Pulmonary artery endothelial cell (primary cell): ENCODE results near the gene KIAA1217. TPM values are rescaled to one million over a fixed set of nuclear protein-coding genes. Genes with fewer than 3 reads are reported as not detected.

Source experiments
- DNase-seq: peaks from one replicate; pipeline ENCODE4 v3.0.0-alpha.2; 2011; ENCODE audit warnings: low read depth, low spot score
- total RNA-seq: library from RNA; depleted of rRNA; stranded (reverse); fragments of >200 nt; gene quantifications from 2 replicates; pipeline ENCODE4 v1.2.3, GENCODE V29; 2014

KIAA1217 gene
- total RNA-seq, 1 donor from 2014 or later = 1.5 TPM

DNA sequence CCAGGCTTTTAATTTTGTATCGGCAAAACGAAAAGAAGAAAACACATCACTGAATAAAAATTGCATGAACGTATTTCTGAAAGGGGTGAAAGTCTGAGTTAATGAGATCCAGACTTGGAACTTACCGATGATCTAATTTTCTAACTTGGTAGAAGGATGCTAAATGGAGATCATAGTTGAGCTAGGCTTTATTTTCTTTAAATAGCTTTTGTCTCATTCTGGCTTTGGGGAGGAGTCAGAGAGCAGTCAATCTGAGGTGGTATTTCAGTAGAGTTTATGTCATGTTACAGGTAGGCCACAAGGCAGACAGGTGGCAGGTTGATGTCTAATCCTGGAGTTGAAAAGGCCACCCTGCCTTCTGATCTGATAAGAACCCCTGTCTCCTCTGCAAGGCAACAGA lies 161.9 kb downstream of the KIAA1217 start:
- DNase-seq = no peak

DNA sequence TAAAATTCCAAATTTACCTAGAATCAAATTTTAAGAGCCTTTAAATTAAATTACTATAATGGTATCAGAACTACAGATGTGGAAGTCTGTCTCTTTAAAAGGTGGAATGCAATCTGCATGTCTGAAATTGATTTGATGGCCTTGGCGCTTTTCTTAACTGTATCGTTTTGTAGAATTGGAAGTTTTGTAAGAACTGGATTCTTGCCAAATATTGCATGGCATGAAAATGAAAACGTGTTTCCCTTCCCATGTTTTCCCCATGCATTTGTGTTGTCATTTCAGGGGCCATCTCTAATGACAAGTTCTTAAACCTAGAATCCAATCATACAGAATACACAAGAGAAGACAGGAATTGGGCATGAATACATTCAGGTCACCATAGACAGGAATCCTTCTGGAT lies 162.5 kb downstream of the KIAA1217 start:
- no peak for DNase-seq

DNA sequence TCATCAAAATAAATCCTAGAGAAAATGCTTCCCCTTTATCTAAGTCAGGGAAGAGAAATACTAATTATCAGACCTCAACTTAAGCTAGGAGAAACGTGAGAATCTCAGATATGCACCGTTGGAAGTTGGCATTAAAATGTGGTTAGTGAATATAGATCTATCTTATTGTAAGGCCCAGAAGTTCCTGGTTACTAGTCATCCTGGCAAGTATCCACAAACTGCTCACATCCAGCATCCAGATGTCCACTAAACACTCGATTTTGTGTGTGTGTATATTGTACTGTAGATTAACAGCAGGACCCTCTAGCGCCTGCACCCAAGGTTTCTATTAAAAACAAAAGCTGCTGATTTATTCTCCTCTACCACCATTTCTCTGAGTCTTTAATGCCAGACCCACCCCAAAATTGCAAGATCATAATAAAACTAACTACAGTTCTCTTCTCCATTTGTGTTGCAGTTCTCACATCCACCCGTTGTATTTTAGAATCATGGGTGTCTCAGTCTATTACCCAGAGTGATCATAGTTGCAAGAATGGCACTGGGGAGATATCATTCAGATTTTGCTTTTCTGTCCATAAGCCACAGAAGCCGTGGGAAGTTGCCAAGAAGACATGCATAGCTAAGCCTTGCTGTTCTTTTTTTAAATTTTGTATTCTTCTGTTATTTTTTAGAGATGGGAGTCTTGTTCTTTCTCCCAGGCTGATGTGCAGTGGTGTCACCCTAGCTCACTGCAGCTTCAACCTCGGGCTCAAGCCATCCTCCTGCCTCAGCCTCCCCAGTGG lies 165.4 kb downstream of the KIAA1217 start:
- no peak for DNase-seq

DNA sequence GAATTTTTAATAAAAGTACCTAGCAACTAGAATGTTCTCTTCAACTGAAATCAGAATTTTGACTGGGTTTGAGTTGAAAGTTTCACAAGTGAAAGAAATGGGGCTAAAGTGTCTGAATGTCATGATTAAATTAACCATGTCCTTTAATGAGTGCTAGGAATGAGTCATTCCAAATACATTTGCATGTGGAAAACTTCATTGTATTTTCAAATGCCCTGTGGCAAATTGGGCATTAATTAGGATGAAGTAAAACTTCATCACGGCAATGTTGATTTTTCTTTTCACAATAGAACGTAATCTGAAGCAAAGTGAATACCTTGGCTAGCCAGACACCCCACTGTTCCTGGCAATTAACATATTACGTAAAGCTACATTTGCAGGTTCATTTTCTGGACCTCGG lies 166.6 kb downstream of the KIAA1217 start:
- no peak for DNase-seq

DNA sequence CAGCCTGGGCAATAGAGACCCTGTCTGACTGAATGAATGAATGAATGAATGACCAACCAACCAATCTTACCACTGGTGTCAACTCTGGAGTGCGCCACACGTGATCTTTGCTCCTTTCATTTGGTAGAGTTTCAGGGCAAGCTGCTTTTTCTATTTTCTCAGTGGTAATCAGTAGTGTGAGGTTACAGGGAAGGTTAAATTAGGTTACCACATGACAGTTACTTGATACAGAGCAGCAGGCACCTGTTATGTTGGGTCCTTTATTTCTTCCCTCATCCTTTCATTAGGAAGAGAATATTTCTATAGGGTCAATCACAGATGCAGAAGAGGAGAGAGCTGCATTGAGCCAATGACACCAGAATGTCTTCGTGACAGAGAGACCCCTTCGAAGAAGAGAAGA lies 167.8 kb downstream of the KIAA1217 start:
- no peak for DNase-seq

DNA sequence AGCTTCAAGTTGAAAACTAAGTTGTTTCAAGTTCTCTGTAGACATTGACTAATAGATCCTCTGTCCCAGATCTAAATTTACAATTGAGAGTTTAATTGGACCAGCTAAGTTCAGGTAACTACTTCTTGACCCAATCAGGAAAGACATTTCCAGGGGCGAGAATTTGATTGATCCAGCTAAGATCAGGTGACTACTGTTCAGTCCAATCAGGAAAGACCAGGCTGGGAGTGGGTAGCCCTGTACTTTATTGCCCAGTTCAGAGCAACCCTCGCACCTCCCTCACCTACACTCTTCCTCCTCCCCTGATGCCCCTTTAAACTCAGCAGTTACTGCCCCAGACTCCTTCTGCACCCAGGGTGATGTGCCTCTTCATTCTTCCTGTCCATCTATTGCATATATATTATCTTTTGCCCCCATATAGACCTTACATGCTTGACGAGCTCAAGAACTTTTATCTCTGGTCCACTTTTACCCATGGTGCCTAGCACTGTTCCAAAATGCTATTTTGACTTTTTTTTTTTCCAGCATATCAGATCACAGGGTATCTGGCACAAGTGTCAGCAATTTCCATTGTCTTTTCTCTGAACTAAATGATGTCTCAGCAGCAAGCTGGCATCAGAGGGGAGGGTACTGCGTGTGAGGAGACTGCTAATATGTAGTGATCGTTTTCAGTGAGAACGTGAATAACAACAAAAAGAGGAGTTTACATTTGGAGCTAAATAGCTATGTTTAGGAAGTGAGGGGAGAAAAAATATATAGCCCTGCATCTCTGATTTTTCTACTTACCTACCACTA lies 169.4 kb downstream of the KIAA1217 start:
- no peak for DNase-seq

DNA sequence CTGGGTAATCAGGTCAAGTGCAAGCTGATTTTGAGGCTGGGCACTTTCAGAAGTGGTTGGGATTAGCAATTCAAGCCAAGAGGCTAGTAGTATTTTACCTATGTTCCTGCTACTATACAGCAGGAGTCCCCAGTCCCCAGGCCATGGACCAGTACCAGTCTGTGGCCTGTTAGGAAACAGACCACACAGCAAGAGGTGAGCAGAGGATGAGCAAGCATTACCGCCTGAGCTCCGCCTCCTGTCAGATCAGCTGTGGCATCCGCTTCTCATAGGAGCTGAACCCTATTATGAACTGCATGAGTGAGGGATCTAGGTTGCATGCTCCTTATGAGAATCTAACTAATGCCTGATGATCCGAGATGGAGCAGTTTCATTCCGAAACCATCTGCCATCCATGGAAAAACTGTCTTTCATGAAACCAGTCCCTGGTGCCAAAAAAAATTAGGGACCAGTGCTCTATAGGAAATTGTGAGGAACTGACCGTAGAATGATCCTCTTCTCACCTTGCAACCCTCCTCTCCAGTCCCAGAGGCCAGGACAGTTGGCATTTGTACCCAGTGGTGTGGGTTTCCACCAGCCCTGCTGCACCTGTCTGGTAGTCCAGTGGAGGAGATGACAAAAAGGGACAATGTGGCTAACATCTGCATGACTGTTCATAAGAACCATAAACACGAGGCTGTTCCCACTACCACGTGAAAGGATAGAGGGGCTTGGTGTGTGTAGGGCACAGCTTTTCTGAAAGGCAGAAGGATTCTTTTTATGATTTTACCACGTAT lies 172.5 kb downstream of the KIAA1217 start:
- DNase-seq = no peak

DNA sequence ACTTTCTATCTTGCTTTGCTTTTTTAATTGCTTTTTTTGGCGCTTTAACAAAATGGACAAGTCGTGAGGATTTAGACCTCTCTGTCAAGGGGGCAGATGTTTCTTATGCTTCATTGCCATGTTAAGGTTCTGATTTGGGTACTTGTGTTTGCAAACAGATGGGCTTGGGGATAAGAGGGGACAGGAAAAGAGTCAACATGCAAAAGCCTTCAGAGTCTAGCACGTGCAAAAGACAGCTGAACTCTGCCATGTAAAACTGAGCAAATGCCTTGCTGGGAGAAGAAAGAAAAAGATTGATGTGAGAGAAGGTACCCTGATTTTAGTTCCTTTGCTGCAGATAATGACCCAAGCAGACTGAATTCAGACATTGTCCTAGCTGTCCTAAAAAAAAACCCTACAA lies 173.1 kb downstream of the KIAA1217 start:
- DNase-seq = no peak

DNA sequence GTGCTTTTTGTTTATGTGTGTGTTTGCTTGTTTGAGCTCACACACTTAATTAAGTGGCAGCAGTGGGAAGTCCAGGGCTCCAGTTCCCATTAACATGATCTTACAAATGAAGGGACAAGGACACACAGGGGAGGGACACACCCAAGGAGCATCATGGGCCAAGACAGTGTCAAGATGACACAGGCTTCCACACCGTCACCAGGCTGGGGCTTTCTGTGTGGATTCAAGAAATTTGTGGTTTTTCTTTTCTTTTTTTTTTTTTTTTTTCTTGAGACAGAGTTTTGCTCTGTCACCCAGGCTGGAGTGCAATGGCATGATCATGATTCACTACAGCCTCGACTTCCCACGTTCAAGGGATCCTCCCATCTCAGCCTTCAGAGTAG lies 173.6 kb downstream of the KIAA1217 start:
- DNase-seq = no peak

DNA sequence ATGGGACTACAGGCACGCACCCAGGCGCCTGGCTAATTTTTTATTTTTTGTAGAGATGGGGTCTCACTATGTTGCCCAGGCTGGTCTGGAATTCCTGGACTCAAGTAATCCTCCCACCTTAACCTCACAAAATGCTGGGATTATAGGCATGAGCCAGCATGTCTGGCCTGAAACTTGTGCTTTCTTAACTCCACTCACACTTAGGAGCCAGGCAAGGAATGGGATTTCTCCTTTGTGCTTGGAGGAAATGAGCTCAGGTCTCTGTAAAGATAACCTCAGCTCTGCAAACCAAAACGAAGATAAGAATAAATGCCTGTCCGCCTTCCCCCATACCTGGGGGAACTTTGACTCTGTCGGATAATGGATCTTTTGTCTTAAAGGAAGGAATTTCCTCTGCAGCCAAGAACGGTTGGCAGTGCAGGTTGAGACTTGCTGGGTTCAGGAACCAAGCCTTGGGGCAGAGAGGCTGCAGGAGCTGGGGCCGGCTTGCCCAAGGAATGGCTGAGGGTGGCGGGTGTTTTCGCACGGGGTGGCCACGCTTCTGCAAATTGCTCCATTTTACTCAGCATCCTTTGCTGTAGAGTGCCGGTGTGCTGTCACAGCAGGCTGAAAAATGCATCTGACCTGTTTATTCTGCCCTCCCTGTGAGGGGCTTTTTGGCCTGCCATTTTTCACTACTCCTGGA lies 174.2 kb downstream of the KIAA1217 start:
- DNase-seq = peak; percentile 2

DNA sequence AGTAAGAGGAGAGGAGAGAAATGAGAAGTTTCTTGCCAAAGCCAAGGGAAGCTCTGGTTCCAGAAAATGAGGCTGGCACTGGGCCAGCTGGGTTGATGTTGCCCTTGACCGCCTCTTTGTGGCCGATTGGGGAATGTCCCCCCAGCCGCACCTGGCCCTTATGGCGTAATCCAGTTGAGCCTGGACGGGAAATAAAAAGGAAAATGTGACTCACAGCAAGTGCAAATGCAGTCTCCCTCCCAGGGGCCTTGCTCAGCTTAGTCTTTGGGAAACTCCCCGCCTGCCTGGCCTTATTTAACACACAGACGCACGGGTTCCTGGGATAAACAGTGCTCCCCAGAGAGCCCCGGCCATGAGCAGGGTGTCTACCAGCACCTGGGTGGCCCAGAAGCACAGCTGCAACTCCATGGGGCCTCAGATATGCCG lies 174.8 kb downstream of the KIAA1217 start:
- peak; percentile 89 for DNase-seq

DNA sequence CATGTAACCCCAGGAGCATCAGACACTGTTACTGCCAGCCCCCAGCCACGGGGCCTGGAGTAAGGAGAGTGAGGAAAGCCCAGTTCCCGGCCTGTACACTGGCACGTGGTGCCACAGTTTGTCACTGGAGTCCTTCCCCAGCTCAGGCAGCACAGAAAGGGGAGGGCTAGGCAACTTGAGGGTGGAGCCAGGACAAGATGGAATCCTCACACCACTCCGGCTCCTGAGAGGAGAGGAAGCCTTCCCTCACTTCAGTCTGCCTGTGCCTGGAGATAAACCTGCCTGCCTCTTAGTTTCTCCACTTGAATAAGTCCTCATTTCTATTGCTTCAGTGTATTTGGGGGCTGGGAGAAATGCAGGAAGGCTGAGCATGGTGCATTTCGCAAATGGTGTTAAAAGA lies 176.0 kb downstream of the KIAA1217 start:
- DNase-seq = no peak

DNA sequence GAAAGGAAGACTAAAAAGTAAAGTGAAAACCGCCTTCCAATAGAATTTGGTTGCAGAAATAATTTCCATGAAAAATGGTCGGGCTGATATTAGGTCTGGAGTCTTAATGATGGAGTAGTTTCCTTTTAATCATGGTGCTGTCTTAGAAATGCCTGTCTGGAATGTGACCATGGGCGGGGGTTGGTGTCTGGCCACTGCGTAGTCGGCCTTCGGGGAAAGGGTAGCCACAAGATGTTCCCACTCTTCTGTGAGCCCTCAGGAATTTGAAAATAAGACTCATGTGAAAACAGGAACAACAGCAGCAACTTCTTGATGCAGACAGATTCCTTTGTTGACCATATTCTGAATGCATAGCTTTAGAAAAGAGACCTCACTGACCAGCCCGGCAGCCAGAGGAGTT lies 176.8 kb downstream of the KIAA1217 start:
- no peak for DNase-seq

DNA sequence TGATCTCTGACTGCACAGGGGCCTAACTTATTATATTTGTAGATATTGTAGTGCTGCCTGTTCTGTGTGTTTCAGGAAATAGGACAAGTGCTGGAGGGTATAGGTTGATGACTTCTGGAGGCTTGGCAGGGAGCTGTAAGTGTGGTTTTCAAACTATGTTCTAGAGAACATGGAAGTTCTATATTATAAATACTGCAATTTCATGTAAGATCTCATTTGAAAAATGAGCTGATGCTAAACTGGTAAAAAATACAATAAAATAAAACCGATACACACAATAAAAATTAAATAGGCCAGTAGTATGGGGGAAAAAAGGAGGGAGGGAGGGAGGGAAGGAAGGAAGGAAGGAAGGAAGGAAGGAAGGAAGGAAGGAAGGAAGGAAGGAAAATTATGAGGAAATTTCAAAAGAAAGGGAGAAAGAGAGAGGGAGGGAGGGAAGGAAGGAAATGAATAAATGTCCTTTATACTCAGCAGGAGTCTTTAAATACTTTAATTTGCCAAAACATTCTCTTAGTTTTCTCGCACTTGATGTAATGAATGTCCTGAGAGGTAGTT lies 181.3 kb downstream of the KIAA1217 start:
- DNase-seq = no peak

DNA sequence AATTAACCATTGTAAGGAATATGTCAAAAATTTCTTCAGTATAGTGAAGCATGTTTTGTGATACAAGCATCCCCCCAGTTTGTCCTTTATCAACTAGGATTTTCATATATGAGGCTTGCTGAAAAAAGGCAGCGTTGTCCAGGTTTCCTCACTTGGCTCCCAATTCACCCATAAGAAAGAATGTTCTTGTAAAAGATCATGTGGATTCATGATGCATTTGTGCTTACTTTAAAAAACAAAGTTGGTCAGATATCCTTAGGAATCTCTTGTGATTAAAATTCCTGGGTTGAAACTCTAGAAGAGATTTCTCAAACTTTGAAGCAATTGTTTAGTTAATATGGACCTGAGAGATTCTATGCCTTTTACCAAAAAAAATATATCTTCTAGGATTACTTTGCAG lies 181.8 kb downstream of the KIAA1217 start:
- DNase-seq = no peak

DNA sequence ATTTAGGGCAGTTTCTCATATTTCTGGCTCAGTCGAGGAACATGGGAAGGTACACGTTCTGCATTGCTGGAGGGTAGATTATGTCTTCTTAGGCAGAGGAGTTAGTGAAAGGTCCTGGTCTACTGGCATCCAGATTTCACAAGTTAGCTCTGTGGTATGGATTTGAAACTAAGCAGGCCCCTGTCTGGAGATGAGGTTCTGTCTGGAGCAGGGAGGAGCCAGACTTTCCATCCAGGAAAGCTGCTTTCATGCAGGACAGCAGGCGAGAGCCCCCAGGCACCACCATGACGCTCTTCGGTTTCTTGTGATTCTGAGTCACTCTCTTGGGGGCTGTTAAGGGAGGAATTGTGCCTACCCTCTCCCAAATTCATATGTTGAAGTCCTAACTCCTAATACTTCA lies 184.3 kb downstream of the KIAA1217 start:
- DNase-seq = no peak

DNA sequence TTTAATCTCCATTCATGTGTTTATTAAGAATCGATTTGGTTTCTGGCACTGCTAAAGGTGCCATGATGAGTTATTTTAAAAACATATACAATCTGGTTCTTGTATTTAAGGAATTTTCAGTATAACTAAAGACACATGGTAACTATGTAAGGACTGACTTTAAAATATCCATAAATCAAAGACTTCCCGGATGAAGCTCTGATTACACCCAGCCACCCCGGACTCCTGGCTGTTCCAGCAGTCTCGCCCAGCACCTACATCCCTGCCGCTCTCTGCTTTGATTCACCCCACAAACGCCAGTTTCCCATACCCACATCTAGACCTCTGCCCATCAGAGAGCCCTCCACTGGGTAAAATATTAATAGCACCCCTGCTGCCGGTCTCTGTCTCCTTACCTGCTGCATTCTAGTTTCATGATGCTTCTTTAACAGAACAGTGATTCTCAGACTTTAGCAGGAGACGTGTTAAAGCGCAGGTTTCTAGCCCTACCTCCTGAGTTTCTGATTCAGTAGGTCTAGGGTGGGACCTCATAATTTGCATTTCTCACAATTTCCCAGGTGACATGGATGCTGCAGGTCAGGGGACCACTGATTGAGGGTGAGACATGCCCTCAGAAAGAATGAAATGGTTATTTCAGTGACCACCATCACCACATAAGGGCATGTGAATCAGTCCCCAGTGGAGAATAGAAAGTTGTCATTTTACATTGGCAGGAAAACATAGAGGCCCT lies 185.7 kb downstream of the KIAA1217 start:
- DNase-seq = no peak

DNA sequence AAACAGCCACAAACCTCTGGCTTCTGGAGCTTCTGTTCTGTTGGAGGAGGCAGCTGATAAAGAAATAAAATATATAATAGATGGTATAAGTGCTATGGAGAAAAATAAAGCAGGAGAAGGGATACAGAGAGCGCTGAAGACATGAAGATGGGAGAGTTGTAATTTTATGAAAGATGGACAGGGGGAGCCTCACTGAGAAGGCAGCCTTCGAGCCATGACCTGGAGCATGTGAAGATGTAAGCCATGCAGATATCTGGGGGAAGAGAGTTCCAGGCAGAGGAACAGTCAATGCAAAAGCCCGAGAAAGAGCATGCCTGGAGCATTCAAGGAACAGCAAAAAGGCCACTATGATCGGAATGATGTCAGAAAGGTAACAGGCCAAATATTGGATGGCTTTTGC lies 187.5 kb downstream of the KIAA1217 start:
- DNase-seq = no peak

DNA sequence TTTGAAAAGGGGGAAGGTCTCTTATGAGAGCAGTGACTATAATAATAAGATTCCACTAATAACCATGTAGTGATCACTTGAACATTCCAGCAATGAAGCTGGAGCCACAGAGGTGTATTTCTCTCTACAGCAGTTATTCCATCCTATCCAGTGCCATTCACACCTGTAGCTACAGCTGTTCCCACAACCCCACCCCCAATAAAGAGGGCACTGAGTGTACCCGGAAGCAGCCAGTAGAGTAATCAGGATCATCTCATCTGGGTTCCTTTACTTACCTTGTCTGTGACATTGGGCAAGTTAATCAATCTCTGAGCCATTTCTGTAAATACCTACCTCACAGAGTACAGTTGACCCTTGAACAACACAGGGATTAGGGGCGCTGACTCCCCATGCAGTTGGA lies 188.7 kb downstream of the KIAA1217 start:
- DNase-seq = no peak

DNA sequence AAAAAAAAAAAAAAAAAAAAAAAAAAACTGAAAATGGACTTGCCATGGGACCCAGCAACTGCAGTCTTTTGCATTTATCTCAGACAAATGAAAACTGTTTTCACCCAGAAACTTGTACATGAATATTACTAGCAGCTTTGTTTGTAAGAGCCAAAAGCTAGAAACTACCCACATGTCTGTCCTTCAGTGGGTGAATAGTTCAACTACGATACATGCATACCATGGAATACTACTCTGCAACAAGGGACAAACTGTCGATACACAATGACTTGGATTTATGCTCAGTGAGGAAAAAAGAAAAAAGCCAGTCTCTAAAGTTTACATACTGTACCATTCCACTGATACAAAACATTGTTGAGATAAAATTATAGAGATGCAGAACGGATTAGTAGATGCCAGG lies 195.6 kb downstream of the KIAA1217 start:
- no peak for DNase-seq

DNA sequence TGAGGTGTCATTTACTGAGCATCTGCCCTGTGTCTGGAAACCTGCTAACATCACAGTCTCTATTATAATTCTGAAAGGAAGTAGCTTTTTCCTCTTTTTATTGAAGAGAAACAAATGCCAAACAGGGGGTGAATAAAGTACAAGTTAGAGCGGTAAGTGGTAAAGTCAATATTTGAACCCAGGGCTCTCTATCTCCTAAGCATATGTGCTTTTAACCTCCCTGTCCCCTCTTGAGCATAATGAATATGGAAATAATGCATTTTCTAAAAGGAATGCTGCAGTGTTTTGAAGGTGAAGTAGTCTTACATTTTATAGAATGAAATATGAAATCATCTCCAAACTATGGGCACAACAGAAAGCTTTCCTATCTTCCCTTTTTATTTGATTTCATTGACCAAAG lies 196.7 kb downstream of the KIAA1217 start:
- DNase-seq = no peak
